Measurements from ENCODE around the gene SELENOW. TPM values are rescaled to one million over a fixed set of nuclear protein-coding genes. Genes with fewer than 3 reads are reported as not detected.

The SELENOW gene
- polyA plus RNA-seq, 1 of the 3 experiments (the other 2 are of a cell fraction): 335 TPM

GRCh38 chr19:47754206-47755064 lies 24.1 kb upstream of the SELENOW start (continued):
- TF ChIP-seq MAX (IDR thresholded peaks at IDR 0.05; ENCODE audit: low read depth): no peak

GRCh38 chr19:47755065-47755761 lies 23.3 kb upstream of the SELENOW start:
- H3K36me3 ChIP-seq (replicated peaks in 1 of 2; ENCODE audit: control insufficient read depth in 1 of 2, insufficient read depth in 2 of 2, low read length in 1 of 2): peaks cover 31 to 71% of the 10 kb centered on the region in 2 experiments
- CTCF ChIA-PET: interaction anchor here (1.3 to 2.0 kb wide), 3 partner anchors 10 to 55 kb away, joined by 6 to 7 read pairs (median 6); partner anchors contain the start of genes EHD2 and NOP53
- TF ChIP-seq YY1 (IDR thresholded peaks at IDR 0.05; ENCODE audit: low read depth) (no peak), RXRA (IDR thresholded peaks at IDR 0.05; ENCODE audit: borderline replicate concordance, low read depth) (no peak)

GRCh38 chr19:47755762-47756626 lies 22.5 kb upstream of the SELENOW start:
- CTCF ChIA-PET: interaction anchor here (0.6 to 2.0 kb wide), 6 partner anchors 10 to 1044 kb away, joined by 3 to 7 read pairs (median 6); partner anchors contain the start of genes EHD2 and NOP53
- 89% methylated on average over 22 of the region's 28 CpGs for WGBS (ENCODE audit: low lambda C conversion rate)
- TF ChIP-seq RXRA (IDR thresholded peaks at IDR 0.05; ENCODE audit: borderline replicate concordance, low read depth) (no peak), YY1 (IDR thresholded peaks at IDR 0.05; ENCODE audit: low read depth) (no peak), RCOR1 (IDR thresholded peaks at IDR 0.05; ENCODE audit: low read length) (no peak), MXI1 (IDR thresholded peaks at IDR 0.05; ENCODE audit: low read depth, low read length) (no peak), NFIC (IDR thresholded peaks at IDR 0.05; ENCODE audit: borderline replicate concordance) (no peak), JUND (IDR thresholded peaks at IDR 0.05) (no peak), GATA2 (CRISPR knock-in tag; IDR thresholded peaks at IDR 0.05) (no peak), ZBTB33 (IDR thresholded peaks at IDR 0.05; ENCODE audit: borderline replicate concordance, low read depth) (no peak), NRF1 (IDR thresholded peaks at IDR 0.05; ENCODE audit: low read depth, low read length) (no peak), USF2 (IDR thresholded peaks at IDR 0.05; ENCODE audit: borderline replicate concordance, low read depth, low read length) (no peak), USF1 (IDR thresholded peaks at IDR 0.05; ENCODE audit: borderline replicate concordance, low read depth) (no peak), SIN3A (IDR thresholded peaks at IDR 0.05; ENCODE audit: borderline replicate concordance, low read depth, low read length) (no peak), CTCF (IDR thresholded peaks at IDR 0.05) (no peak)

More at GRCh38 chr19:47755065-47755761, 23.3 kb upstream of the SELENOW start:
- H3K27ac ChIP-seq (ENCODE audit: low read depth in 2 of 2, low read length in 1 of 2): no peak overlapping the region
- no peak for DNase-seq
- no peak overlapping the region for H3K4me3 ChIP-seq (ENCODE audit: low read depth in 2 of 2, low read length in 1 of 2)
- peaks cover 7% of the 10 kb centered on the region for H3F3A ChIP-seq (replicated peaks; ENCODE audit: insufficient read depth)
- H3K27me3 ChIP-seq (ENCODE audit: insufficient read depth): no peaks in the 10 kb centered on the region
- no peaks in the 10 kb centered on the region for H3K9me2 ChIP-seq
- peaks cover 7% of the 10 kb centered on the region; the same call in 1 of the 2 replicates for H4K20me1 ChIP-seq (ENCODE audit: insufficient read depth)
- H3K4me1 ChIP-seq (ENCODE audit: control insufficient read depth in 1 of 2, insufficient read depth in 2 of 2, low read depth in 1 of 2, low read length in 1 of 2): no peaks in the 10 kb centered on the region
- H2AFZ ChIP-seq (ENCODE audit: low read depth): no peak overlapping the region
- H3K79me2 ChIP-seq (ENCODE audit: insufficient read depth): no peaks in the 10 kb centered on the region
- WGBS (ENCODE audit: low lambda C conversion rate): 89% methylated on average over 5 of the region's 36 CpGs
- H3K4me2 ChIP-seq: no peak overlapping the region
- no peaks in the 10 kb centered on the region for H3K9me3 ChIP-seq
- no peak overlapping the region for H3K9ac ChIP-seq
- POLR2A ChIA-PET: interaction anchor here (0.6 kb wide), 1 partner anchor 10 kb away, joined by 4 read pairs; no protein-coding TSS in a partner anchor

More at GRCh38 chr19:47755762-47756626, 22.5 kb upstream of the SELENOW start:
- H3K36me3 ChIP-seq (replicated peaks in 1 of 2; ENCODE audit: control insufficient read depth in 1 of 2, insufficient read depth in 2 of 2, low read length in 1 of 2): peaks cover 25 to 63% of the 10 kb centered on the region in 2 experiments
- H3K79me2 ChIP-seq (ENCODE audit: insufficient read depth): no peaks in the 10 kb centered on the region
- no peak for DNase-seq
- no peaks in the 10 kb centered on the region for H3K9me3 ChIP-seq
- no peak overlapping the region for H3K27ac ChIP-seq (ENCODE audit: low read depth in 2 of 2, low read length in 1 of 2)
- H2AFZ ChIP-seq (ENCODE audit: low read depth): no peak overlapping the region
- H3F3A ChIP-seq (replicated peaks; ENCODE audit: insufficient read depth): peaks cover 12% of the 10 kb centered on the region
- H3K4me1 ChIP-seq (ENCODE audit: control insufficient read depth in 1 of 2, insufficient read depth in 2 of 2, low read depth in 1 of 2, low read length in 1 of 2): no peaks in the 10 kb centered on the region
- H3K27me3 ChIP-seq (ENCODE audit: insufficient read depth): no peaks in the 10 kb centered on the region
- peaks cover 3% of the 10 kb centered on the region; the same call in 1 of the 2 replicates for H4K20me1 ChIP-seq (ENCODE audit: insufficient read depth)
- no peak overlapping the region for H3K4me2 ChIP-seq
- no peak overlapping the region for H3K4me3 ChIP-seq (ENCODE audit: low read depth in 2 of 2, low read length in 1 of 2)
- POLR2A ChIA-PET: no interaction called here
- H3K9ac ChIP-seq: no peak overlapping the region
- H3K9me2 ChIP-seq: no peaks in the 10 kb centered on the region
